Activated effector memory CD4-positive, alpha-beta T cell treated with Interleukin-2 at 50 U/mL for 16 hours (primary cell): ENCODE data around the gene GIGYF1.
"Not testable (repeated sequence)": the region's sequence is repeated elsewhere in the genome, so short reads cannot be mapped to it uniquely, and the experiment has no call there.

Experiments
- DNase-seq: peaks from one replicate; pipeline ENCODE4 v3.0.0-alpha.2; 2020

Gene GIGYF1

GRCh38 chr7:100671353-100672327, 22.4 kb downstream of the GIGYF1 start:
- DNase-seq = no peak

- no peak for DNase-seq
Observed at GRCh38 chr7:100670074-100670473, 24.0 kb downstream of the GIGYF1 start.

- DNase-seq = not testable (repeated sequence)
Observed at GRCh38 chr7:100669106-100669505, 24.9 kb downstream of the GIGYF1 start.

- DNase-seq = no peak
Observed at GRCh38 chr7:100668069-100668449, 26.0 kb downstream of the GIGYF1 start.

GRCh38 chr7:100667331-100668068, 26.6 kb downstream of the GIGYF1 start:
- no peak for DNase-seq

GRCh38 chr7:100665168-100665726, 28.8 kb downstream of the GIGYF1 start:
- DNase-seq = no peak

GRCh38 chr7:100662194-100662776, 31.8 kb downstream of the GIGYF1 start:
- DNase-seq = not testable (repeated sequence)

GRCh38 chr7:100655908-100656674, 38.0 kb downstream of the GIGYF1 start, which contains the start of gene ACTL6B:
Gene ACTL6B, minus strand, starts transcription at chr7:100656448. Its CDS starts 94 bp downstream, at chr7:100656354.
- peak; percentile 9 for DNase-seq

GRCh38 chr7:100654908-100655831, 38.9 kb downstream of the GIGYF1 start:
- DNase-seq = no peak

GRCh38 chr7:100649826-100650565, 44.1 kb downstream of the GIGYF1 start:
- no peak for DNase-seq

GRCh38 chr7:100642534-100642907, 51.5 kb downstream of the GIGYF1 start:
- no peak for DNase-seq

- no peak for DNase-seq
Observed at GRCh38 chr7:100641860-100642533, 52.1 kb downstream of the GIGYF1 start.

- no peak for DNase-seq
Observed at GRCh38 chr7:100641463-100641859, 52.6 kb downstream of the GIGYF1 start, which contains the start of gene TFR2. Gene TFR2, minus strand, starts transcription at chr7:100641552. Its CDS starts 43 bp downstream, at chr7:100641509.

- DNase-seq = no peak
Observed at GRCh38 chr7:100640517-100641440, 53.3 kb downstream of the GIGYF1 start.

- no peak for DNase-seq
Observed at GRCh38 chr7:100639995-100640516, 54.0 kb downstream of the GIGYF1 start.

GRCh38 chr7:100632951-100633717, 60.9 kb downstream of the GIGYF1 start:
- peak; percentile 53 for DNase-seq

- no peak for DNase-seq
Observed at GRCh38 chr7:100630066-100630465, 64.0 kb downstream of the GIGYF1 start.
